GM18526 (cell line): ENCODE measurements around the gene AGPS.

Source experiments
- POLR2A ChIP-seq: IDR thresholded peaks from 3 replicates; pipeline ENCODE4 v1.6.1; 2011; ENCODE audit not compliant: insufficient read length; ENCODE audit errors: extremely low read depth

AGPS gene

DNA sequence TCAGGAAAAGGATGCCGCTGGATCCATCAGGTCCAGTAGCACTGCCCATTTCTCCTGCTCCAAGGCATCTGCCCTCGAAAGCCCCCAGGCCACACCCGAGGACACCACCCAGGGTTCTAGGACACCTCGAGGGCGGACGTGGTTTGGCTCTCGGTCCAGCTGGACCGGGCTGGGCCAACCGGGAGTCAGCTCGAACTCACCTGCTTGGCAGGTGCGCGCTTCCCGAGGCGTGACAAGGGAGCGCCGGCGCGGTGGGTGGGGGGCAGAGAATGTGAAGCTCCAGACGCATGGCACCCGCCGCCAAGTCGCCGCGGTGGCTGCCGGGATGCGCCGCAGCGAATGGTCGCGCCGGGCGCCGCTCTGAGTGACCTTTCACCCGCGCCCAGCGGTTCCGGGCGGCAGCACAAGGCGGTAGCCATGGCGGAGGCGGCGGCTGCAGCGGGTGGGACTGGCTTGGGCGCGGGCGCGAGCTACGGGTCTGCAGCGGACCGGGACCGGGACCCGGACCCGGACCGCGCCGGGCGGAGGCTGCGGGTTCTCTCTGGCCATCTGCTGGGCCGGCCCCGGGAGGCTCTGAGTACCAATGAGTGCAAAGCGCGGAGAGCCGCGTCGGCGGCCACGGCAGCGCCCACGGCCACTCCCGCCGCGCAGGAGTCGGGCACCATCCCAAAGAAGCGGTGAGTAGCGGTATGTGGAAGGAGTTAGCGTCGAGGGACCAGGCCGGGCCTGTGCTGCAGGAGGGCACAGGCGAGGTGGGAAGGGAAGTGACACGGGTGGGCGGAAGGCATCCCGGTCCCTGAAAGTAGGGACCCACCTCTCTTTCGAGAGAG is at the start of gene AGPS:
Gene AGPS, plus strand, starts transcription at position 401 of the 830 bp plus-strand sequence. Its CDS starts 17 bp downstream, at position 418.
- TF ChIP-seq POLR2A: peak; percentile 77

DNA sequence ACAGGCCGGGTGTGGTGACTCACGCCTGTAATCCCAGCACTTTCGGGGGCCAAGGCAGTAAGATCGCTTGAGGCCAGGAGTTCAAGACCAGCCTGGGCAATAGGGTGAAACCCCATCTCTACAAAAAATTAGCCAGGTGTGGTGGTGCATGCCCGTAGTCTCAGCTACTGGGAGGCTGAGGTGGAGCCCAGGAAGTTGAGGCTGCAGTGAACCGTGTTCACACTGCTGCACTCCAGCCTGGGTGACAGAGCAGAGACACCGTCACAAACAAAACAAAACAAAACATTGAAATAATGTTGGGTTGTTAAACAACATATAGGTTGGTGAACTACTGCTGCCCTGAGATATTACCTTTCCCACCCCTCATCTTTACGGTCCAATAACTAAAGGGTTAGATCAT is 48.8 kb upstream of the AGPS start:
- no peak for TF ChIP-seq POLR2A

DNA sequence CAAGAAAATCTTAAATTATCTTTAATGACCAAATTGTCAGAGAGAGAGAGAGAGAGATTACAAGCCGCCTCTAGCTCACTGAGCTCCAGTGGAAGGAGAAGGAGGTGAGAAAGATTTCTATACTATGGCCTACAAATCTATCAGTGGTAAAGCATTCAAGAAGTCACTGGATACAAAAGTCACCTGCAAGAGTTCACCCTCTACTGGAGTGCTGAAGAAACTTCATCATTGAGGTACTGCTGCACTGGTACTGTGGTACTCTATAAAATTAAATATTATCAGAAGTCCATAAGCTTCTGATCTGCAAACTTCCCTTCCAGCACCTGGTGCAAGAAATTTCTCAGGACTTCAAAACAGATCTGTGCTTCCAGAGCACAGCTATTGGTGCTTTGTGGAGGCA is 48.3 kb upstream of the AGPS start:
- TF ChIP-seq POLR2A: no peak

DNA sequence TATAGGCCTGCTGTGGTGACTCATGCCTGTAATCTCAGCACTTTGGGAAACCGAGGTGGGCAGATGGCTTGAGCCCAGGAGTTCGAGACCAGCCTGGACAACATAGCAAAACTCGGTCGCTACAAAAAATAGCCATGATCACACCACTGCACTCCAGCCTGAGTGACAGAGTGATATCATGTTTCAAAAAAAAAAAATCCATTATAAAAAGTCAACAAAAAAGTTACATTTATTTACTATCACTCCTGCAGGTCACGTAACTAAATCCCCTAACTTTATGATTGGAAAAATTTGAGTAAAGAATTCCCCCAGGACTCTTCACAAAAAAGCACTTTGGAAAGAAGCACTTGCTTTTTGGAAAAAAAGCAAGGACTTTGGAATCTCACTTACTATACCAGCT is 46.4 kb upstream of the AGPS start:
- TF ChIP-seq POLR2A: no peak

DNA sequence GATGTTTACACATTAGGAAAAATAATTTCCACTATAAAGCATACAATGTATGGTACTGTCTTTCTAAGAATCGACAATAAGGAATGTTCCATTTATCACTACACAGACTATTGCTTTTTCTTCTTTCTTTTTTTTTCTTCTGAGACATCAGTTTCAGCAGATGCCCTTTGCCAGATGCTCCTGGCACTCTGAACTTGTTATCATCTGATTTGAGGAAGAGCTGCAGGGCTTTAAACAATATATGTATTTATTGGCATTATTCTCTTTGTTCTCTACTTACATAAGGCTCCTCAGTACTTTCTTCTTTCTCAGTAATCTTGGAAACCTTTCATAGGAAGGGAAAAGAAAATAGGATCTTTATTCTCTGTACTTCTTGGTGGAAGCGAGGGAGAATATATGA is 45.0 kb upstream of the AGPS start:
- no peak for TF ChIP-seq POLR2A

DNA sequence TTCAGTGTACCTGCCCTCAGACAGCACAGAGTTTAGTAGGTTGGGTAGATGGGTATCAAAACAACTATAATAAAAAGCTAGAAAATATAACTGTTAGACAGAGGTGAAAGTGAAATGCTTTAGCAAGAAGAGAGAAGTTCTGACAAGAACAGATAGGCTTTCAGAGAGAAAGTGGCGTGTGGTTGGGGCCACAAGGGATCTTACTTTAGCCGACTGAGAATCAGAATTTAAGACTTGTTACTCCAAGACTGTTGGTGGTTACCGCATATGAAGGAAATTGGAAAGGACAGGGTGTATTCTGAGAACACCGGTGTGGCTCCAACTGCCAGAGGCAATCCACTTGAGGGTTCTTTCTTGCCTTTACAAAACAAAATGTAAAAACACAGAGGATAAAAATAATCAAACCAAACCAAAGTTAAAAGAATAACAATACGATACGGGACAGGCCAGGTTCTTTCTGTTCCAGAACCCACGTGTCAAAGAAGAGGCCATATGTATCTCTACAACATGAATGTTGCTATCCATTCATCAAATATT is 44.4 kb upstream of the AGPS start:
- TF ChIP-seq POLR2A: no peak

DNA sequence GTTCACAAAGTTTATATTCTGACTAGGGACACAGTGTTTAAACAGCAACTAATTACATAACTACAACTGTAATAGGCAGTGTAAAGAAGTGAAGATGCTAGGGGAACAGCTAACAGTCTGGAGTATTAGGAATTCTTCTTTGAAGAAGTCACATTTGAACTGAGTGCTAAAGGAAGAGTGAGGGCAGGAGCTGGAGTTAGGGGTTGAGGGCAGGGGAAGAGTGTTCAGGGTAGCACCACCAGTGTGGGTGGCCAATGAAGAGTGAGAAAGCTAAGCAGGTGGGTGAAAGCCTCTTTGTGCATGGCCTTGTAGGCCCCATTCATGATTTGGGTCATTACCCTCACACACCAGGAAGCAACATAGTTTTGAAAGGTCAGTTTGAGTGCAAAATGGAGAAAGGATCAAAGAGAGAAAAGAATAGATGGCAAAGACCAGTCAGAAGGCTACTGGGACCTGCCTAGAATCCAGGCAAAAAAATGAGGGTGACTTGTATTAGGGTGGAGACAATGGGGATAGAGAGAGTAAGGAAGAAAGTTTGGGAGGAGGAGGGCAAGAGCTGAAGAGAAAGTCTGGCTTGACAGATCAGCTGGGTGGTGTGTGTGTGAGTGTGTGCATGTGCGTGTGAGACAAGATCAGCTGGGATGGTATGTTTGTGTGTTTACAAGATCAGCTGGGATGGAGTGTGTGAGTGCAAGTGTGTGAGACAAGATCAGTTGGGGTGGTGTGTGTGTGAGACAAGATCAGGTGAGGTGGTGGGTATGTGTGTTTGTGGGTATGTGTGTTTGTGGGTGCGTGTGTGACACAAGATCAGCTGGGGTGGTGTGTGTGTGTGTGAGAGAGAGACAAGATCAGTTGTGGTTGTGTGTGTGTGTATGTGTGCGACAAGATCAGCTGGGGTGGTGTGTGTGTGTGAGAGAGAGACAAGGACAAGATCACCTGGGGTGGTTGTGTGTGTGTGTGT is 43.6 kb upstream of the AGPS start:
- no peak for TF ChIP-seq POLR2A

DNA sequence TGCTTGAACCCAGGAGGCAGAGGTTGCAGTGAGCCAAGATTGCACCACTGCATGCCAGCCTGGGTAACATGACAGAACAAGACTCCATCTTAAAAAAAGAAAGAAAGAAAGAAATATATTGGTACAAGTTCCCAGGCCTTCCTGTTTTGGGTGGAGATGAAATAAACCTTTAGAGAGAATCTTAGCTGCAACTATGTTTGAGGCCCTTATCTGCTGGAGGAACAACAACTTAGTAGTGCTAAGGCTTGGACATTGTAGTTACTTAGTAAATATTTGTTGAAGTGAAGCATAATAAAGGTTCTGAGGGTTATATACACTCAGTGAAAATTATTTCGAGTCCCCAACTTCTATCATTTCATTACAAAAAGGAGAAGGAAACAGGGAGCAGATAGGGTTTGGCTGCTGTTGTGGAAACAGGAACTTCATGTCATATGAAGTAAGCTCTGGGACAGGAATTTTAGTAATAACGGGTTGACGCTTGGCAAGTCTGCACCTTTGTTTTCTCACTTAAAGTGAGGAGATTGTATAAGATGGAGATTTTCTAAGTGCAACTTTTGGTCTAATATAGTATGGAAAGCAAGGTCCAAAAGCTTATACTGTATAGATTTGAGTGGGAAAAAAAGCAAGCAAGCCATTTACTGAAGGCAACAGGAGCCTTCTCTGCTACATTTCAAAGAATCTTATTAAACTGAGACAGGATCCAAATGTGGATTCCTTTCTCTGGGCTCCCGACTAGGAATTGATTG is 40.0 kb upstream of the AGPS start:
- no peak for TF ChIP-seq POLR2A

DNA sequence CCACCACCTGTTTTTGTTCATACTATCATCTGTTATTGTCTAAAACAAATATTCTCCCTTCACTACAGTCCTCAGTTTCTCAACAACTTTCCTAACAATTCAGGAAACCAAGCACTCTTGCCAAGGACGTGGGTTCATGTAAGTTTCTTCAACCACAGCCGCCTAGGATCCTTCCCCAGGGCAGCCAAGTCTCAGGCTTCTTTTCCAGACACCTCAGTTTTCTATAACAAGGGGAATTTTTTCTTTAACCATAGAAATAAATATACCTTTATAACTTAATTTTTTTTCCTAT is 39.4 kb upstream of the AGPS start:
- no peak for TF ChIP-seq POLR2A

DNA sequence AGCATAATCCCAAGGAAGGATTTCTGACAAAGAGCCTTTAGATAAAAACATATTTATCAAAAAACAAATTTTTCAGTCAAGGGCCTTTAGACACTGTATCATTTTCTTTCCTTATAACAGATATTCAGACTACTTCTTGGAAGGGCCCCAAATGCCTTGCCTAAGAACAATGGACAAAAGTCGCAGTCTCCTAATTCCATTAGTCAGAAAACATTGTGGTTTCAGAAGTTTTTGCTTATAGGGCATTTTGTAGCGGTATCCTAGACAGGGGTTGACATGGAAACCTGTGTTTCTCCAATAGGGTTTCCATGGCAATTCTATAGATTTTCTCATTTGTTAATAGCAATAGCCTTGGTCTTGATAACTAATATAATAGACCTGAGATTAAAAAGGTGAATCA is 36.7 kb upstream of the AGPS start:
- no peak for TF ChIP-seq POLR2A

DNA sequence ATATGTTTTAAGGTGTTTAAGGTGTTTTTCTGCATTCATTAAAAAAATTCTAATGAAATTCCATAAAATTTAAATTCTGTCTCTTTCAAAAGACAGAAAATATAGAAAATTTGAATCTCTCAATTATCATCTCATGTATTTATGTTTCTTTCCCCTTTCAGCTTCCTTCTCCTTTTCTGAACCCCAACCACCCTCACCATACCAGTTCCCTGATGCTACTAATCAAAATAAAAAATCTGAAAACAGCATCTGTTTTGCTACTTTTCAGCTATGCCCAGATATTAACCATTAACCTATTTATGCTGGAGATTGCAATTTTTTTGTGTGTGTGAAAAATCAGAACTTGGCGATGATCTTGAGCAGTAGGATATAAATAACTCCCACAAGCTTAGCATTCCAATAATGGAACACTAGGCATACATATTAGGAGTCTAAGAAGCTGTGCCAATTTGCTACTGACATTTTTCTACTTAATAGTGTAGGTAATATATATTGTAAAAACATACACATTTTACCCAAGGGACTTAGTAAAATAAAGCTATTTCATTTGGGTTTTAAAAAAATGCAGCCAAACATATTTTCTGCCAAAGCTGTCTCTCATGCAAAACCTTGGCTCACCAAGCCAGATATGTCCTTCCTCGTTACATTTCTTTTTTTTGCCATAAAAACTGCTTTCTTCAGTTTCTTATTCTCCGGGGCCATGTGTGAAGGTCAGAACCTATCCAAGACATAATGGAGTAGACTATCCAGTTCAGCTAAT is 32.6 kb upstream of the AGPS start:
- no peak for TF ChIP-seq POLR2A

DNA sequence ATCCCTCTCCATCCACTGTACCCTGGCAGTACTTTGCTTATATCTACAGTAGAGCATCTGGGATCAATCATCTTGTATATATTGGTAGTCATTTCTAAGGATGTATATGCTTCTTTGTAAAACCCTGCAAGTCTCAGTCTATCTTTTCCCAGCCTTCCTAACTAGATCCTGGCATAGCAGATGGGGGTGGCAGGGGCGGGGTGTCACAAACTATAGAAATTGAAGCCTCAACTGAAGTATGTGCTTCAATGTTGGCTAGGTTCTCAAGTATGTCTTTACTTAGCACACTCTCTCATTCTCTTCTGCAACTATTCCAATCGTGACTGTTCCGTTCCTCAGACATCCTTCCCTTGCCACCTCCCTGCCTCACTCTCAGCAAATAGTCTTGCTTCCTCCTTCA is 30.1 kb upstream of the AGPS start:
- TF ChIP-seq POLR2A: no peak

DNA sequence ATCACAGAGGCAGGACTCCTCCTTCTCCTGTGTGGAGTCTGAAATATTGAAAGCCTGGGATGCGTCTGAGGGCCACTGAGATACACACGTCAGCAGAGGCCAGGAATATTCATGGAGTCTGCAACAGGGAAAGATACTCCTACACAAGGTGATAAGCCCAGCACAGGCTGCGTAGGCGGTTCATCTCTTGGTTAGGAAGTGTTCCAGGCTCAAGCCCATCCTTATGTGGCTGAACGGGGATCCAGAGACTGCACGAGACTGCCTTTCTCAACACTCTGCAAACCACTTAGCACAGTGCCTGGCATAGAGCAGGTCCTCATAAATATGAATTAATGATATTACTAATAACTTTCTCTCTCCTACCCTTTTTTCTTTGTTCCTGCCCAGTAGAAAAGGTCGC is 29.2 kb upstream of the AGPS start:
- no peak for TF ChIP-seq POLR2A

DNA sequence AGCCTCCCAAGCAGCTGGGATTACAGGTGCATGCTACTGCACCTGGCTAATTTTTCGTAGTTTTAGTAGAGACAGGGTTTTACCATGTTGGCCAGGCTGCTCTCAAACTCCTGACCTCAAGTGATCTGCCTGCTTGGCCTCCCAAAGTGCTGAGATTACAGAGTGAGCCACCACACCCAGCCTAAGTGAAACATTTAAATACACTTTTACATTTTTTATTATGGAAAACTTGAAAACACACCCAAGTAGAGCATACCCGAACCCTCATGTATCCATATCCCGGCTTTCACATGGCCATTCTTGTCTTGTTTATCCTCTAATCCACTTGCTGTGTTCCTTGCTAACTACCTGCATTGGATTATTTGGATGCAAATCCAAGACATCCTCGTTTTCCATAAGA is 13.2 kb upstream of the AGPS start:
- no peak for TF ChIP-seq POLR2A

DNA sequence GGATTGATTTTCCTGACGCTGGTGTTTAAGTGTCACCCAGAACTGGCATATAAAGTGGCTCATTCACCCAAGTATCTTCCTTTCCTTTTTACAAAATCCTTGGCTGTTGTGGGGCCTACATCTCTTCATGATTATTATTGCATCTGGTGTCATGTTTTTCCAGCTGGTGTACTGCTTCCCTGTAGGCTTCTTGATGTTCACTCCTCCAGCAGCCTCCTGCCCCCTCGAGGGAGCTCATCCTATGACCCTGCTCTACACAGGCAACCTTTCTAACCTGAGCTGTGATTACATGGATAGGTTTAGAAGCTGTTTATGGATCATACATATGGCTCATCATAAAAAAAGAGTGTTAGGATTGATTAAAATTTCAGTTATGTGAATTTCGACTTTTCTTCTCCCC is 12.4 kb upstream of the AGPS start:
- TF ChIP-seq POLR2A: no peak

DNA sequence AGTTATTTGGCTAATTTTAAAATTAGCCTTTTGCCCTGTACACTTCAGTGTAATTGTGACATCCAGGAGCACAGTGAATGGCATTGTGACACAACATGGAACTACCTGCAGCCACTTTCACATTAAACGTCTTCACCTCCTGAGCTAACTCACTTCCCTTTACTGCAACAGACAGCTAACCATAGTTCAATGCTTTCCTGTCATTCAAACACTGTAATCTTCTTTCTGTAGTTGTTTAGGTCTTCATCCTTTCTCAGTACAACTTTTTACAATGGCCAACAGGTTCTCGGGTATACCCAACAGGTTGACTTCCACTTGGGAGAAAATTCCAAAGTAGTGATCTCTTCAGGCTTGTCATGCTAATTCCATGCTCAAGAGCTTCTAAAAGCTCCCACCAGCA is 8.6 kb upstream of the AGPS start:
- no peak for TF ChIP-seq POLR2A
